DOHH2 (cell line): ENCODE data around the gene TFDP1.
"Not testable (repeated sequence)": the region's sequence is repeated elsewhere in the genome, so short reads cannot be mapped to it uniquely, and the experiment has no call there.

Source experiments
- H3F3A ChIP-seq: fragments of 200-600 bp; sonication (generic), shearing (Covaris generic); 2 replicates; pipeline ENCODE4 v1.6.0; 2016; ENCODE audit warnings: antibody characterized with exemption, mild to moderate bottlenecking; ENCODE audit not compliant: control insufficient read depth, insufficient read depth
- H3K27ac ChIP-seq: fragments of 200-600 bp; sonication (generic); 2 replicates; pipeline ENCODE4 v1.5.1; 2014; ENCODE audit warnings: low read depth, mild to moderate bottlenecking, low read length, moderate library complexity
- H3K27me3 ChIP-seq: fragments of 200-600 bp; sonication (generic); 2 replicates; pipeline ENCODE4 v1.6.1; 2014; ENCODE audit warnings: mild to moderate bottlenecking, low read length, mixed read lengths; ENCODE audit not compliant: control insufficient read depth
- H3K36me3 ChIP-seq: fragments of 200-600 bp; sonication (generic); 2 replicates; pipeline ENCODE4 v1.6.1; 2014; ENCODE audit warnings: mild to moderate bottlenecking, low read length, moderate library complexity, mixed read lengths; ENCODE audit not compliant: control insufficient read depth
- H3K4me1 ChIP-seq: fragments of 200-600 bp; sonication (generic); 2 replicates; pipeline ENCODE4 v1.6.1; 2014; ENCODE audit warnings: mild to moderate bottlenecking, low read length, mixed read lengths; ENCODE audit not compliant: control insufficient read depth
- H3K4me2 ChIP-seq: fragments of 200-600 bp; sonication (generic); 2 replicates; pipeline ENCODE4 v1.6.0; 2014; ENCODE audit warnings: mild to moderate bottlenecking, low read length, moderate library complexity
- H3K4me3 ChIP-seq: fragments of 200-600 bp; sonication (generic); 2 replicates; pipeline ENCODE4 v1.5.1; 2014; ENCODE audit warnings: mild to moderate bottlenecking, low read length, mixed read lengths
- H3K79me2 ChIP-seq: fragments of 200-600 bp; sonication (generic); 2 replicates; pipeline ENCODE4 v1.6.1; 2014; ENCODE audit warnings: mild to moderate bottlenecking, low read length, mixed read lengths; ENCODE audit not compliant: control insufficient read depth
- H3K9me2 ChIP-seq: fragments of 200-600 bp; sonication (generic); replicated peaks from 2 replicates; pipeline ENCODE4 v1.6.1; 2014; ENCODE audit warnings: mild to moderate bottlenecking, low read length, mixed read lengths; ENCODE audit not compliant: control insufficient read depth
- H3K9me3 ChIP-seq: fragments of 200-600 bp; sonication (generic); 2 replicates; pipeline ENCODE4 v1.6.1; 2014; ENCODE audit warnings: antibody characterized with exemption, low read length, mixed read lengths; ENCODE audit not compliant: control insufficient read depth, insufficient read depth
- H4K20me1 ChIP-seq: fragments of 200-600 bp; sonication (generic); 2 replicates; pipeline ENCODE4 v1.6.0; 2014; ENCODE audit warnings: low read depth, mild to moderate bottlenecking, antibody characterized with exemption, low read length, moderate library complexity; ENCODE audit not compliant: control insufficient read depth, insufficient read depth
- EZH2phosphoT487 ChIP-seq: fragments of 200-600 bp; sonication (generic); IDR thresholded peaks from 2 replicates; pipeline ENCODE4 v1.6.1; 2017; ENCODE audit warnings: borderline replicate concordance, mild to moderate bottlenecking, antibody characterized with exemption, low read length, moderate library complexity, mixed read lengths
- TF ChIP-seq, protein P1 (sequence below): fragments of 200-600 bp; sonication (generic); IDR thresholded peaks from one replicate; pipeline ENCODE4 v1.5.1; 2014; ENCODE audit warnings: antibody characterized with exemption, mild to moderate bottlenecking, low read depth, low read length; ENCODE audit not compliant: poor library complexity, severe bottlenecking

Gene TFDP1

DNA sequence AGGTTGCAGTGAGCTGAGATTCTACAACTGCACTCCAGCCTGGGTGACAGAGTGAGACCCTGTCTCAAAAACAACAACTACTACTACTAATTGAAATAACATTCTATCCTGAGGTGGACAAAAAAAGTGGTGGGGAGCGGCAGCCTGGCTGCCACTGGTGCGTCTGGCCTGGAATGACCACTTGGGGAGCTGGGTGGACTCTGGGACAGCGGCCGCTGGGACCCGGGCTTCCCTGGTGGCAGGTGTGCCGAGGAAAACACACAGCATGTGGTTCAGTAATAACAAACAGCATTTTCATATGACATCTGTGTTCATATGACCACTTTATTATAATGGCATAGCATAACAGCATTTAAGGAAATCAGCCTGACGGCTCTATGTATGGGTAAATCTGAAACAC is 33.9 kb downstream of the TFDP1 start:
- H4K20me1 ChIP-seq = peaks cover 22% of the 10 kb centered on the region
- no peak overlapping the region for H3K27ac ChIP-seq
- peaks cover 88% of the 10 kb centered on the region for H3K36me3 ChIP-seq
- no peaks in the 10 kb centered on the region for H3K27me3 ChIP-seq
- peaks cover 98% of the 10 kb centered on the region for H3K79me2 ChIP-seq
- no peaks in the 10 kb centered on the region for H3K4me1 ChIP-seq
- no peak overlapping the region for H3K4me3 ChIP-seq
- no peaks in the 10 kb centered on the region for H3K9me3 ChIP-seq
- H3K4me2 ChIP-seq = no peak overlapping the region
- H3F3A ChIP-seq = no peaks in the 10 kb centered on the region
- TF ChIP-seq, protein P1, sequence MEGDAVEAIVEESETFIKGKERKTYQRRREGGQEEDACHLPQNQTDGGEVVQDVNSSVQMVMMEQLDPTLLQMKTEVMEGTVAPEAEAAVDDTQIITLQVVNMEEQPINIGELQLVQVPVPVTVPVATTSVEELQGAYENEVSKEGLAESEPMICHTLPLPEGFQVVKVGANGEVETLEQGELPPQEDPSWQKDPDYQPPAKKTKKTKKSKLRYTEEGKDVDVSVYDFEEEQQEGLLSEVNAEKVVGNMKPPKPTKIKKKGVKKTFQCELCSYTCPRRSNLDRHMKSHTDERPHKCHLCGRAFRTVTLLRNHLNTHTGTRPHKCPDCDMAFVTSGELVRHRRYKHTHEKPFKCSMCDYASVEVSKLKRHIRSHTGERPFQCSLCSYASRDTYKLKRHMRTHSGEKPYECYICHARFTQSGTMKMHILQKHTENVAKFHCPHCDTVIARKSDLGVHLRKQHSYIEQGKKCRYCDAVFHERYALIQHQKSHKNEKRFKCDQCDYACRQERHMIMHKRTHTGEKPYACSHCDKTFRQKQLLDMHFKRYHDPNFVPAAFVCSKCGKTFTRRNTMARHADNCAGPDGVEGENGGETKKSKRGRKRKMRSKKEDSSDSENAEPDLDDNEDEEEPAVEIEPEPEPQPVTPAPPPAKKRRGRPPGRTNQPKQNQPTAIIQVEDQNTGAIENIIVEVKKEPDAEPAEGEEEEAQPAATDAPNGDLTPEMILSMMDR = no peak
- no peak for TF ChIP-seq EZH2phosphoT487
- no peaks in the 10 kb centered on the region for H3K9me2 ChIP-seq

- Histone ChIP-seq H3K4me3 (no peak overlapping the region), H3K79me2 (peaks cover 98% of the 10 kb centered on the region), H3K27me3 (no peaks in the 10 kb centered on the region), H3K4me1 (no peaks in the 10 kb centered on the region), H3K36me3 (peaks cover 86% of the 10 kb centered on the region), H3K9me3 (no peaks in the 10 kb centered on the region), H3F3A (no peaks in the 10 kb centered on the region), H3K4me2 (no peak overlapping the region), H3K27ac (no peak overlapping the region), H4K20me1 (peaks cover 12% of the 10 kb centered on the region), H3K9me2 (no peaks in the 10 kb centered on the region)
- TF ChIP-seq, protein P1 = no peak
- TF ChIP-seq EZH2phosphoT487 = no peak
Observed at GRCh38 chr13:113620036-113620796, 35.7 kb downstream of the TFDP1 start.

GRCh38 chr13:113621046-113621445 is 36.5 kb downstream of the TFDP1 start:
- Histone ChIP-seq H3K4me1 (no peaks in the 10 kb centered on the region), H3K27me3 (no peaks in the 10 kb centered on the region), H3K9me2 (no peaks in the 10 kb centered on the region), H4K20me1 (peaks cover 12% of the 10 kb centered on the region), H3K4me2 (no peak overlapping the region), H3K36me3 (peaks cover 86% of the 10 kb centered on the region), H3K4me3 (no peak overlapping the region), H3F3A (no peaks in the 10 kb centered on the region), H3K9me3 (no peaks in the 10 kb centered on the region), H3K27ac (no peak overlapping the region), H3K79me2 (peaks cover 98% of the 10 kb centered on the region)
- TF ChIP-seq, protein P1 = no peak

DNA sequence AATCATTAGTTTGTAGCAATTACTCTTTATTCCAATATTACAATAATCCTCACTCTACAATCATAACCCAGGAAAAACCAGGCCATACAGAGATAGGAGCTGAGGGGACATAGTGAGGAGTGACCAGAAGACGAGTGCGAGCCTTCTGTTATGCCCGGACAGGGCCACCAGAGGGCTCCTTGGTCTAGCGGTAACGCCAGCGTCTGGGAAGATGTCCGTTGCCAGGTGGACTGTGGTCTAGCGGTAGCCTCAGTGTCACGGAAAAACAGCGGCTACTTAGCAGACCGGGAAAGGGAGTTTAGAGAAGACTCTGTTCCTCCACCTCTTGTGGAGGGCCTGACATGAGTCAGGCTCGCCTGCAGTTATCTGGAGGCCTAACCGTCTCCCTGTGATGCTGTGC is 36.9 kb downstream of the TFDP1 start:
- not testable (repeated sequence) for H3K27ac ChIP-seq, H3K9me2 ChIP-seq, H3K9me3 ChIP-seq, H3K4me3 ChIP-seq, H3F3A ChIP-seq, H3K27me3 ChIP-seq, H3K4me1 ChIP-seq, H3K4me2 ChIP-seq
- Histone ChIP-seq H4K20me1 (peaks cover 15% of the 10 kb centered on the region), H3K79me2 (peaks cover 98% of the 10 kb centered on the region), H3K36me3 (peaks cover 86% of the 10 kb centered on the region)

GRCh38 chr13:113621986-113622550 is 37.5 kb downstream of the TFDP1 start:
- H3K9me3 ChIP-seq, H3K27me3 ChIP-seq, H3K4me2 ChIP-seq, H3K4me3 ChIP-seq, H3K4me1 ChIP-seq, H3F3A ChIP-seq, H3K27ac ChIP-seq, H3K9me2 ChIP-seq: not testable (repeated sequence)
- Histone ChIP-seq H3K36me3 (peaks cover 86% of the 10 kb centered on the region), H4K20me1 (peaks cover 16% of the 10 kb centered on the region), H3K79me2 (peaks cover 98% of the 10 kb centered on the region)
